Lower leg skin (tissue), 4 donors: ENCODE results near the gene FZR1. TPM values are rescaled to one million over a fixed set of nuclear protein-coding genes. Genes with fewer than 3 reads are reported as not detected.

Experiments
- DNase-seq, 2 donors: peaks; one replicate each; pipeline ENCODE4 v3.0.0-alpha.2; 2019; ENCODE audit warnings: low spot score in 2 of 2
- H3K4me3 ChIP-seq: fragments of 200-600 bp; sonication (generic); 2 replicates; pipeline ENCODE4 v1.5.1; 2017; ENCODE audit warnings: mild to moderate bottlenecking, low read depth; ENCODE audit not compliant: poor library complexity, severe bottlenecking
- CTCF ChIP-seq, 3 donors: fragments of 450-650 bp; IDR thresholded peaks; one replicate each; pipeline ENCODE4 v1.5.1; 2016; ENCODE audit warnings: antibody characterized with exemption in 3 of 3, mild to moderate bottlenecking in 3 of 3, moderate library complexity in 2 of 3
- POLR2A ChIP-seq, 2 donors: fragments of 450-650 bp; IDR thresholded peaks; one replicate each; pipeline ENCODE4 v1.6.1; 2016 to 2017; ENCODE audit warnings: antibody characterized with exemption in 2 of 2, mild to moderate bottlenecking in 1 of 2, moderate library complexity in 1 of 2
- WGBS, 2 donors: methylation state at CpG; one replicate each; pipeline ENCODE4 v1.1.5; 2018; 5-methylcytosine and 5-hydroxymethylcytosine counted together
- intact Hi-C: fragments of 100-400 bp; cut with DNase I; formaldehyde crosslinking; loops from one replicate; pipeline ENCODE4 v1.15.0; 2023; ENCODE audit warnings: low total_unique reads
- total RNA-seq, 4 donors: library from RNA; depleted of rRNA; stranded (reverse); fragments of >200 nt; gene quantifications; one replicate each; pipeline ENCODE4 v1.1.0, GENCODE V29; 2016

FZR1 gene
- total RNA-seq, 4 donors from 2014 or later, result 50.9 to 63.3 (median 57.2) TPM

- intact Hi-C loops, result no loop called here
- TF ChIP-seq POLR2A (IDR thresholded peaks at IDR 0.05) (no peak), CTCF (IDR thresholded peaks at IDR 0.05) (no peak)
Measured at GRCh38 chr19:3531716-3532115, 25.6 kb downstream of the FZR1 start.

GRCh38 chr19:3532154-3532786 lies 26.2 kb downstream of the FZR1 start:
- 86 to 95% methylated on average over 23 to 25 of the region's 33 CpGs for WGBS, 2 donors
- TF ChIP-seq POLR2A (IDR thresholded peaks at IDR 0.05), result no peak
- no peak for TF ChIP-seq CTCF (IDR thresholded peaks at IDR 0.05)
- H3K4me3 ChIP-seq, result no peak overlapping the region
- DNase-seq, result no peak
- intact Hi-C loops, result no loop called here

More at GRCh38 chr19:3531716-3532115, 25.6 kb downstream of the FZR1 start:
- H3K4me3 ChIP-seq, result no peak overlapping the region
- no peak for DNase-seq
- WGBS, 2 donors, result 96 to 97% methylated on average over 9 to 27 of the region's 29 CpGs

DNA sequence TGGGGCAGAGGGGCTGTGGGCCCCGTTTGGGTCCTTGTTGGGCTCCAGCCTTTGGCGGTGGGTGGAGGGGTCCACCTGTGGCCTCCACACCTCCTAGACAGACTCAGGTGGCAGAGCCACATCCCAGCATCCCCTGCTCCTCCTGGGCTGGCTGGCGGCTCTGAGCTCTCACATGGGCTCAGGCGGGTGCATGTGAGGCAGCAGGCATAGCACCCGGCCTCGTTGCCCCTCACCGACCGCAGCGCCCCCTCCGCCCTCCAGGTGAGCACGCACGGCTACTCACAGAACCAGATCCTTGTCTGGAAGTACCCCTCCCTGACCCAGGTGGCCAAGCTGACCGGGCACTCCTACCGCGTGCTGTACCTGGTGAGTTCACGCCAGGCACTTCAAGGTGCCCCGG lies 26.9 kb downstream of the FZR1 start:
- intact Hi-C loops, result no loop called here
- WGBS, 2 donors, result 86 to 88% methylated on average over 17 of the region's 17 CpGs
- no peak for TF ChIP-seq CTCF (IDR thresholded peaks at IDR 0.05)
- TF ChIP-seq POLR2A (IDR thresholded peaks at IDR 0.05), result no peak
- DNase-seq, result no peak
- H3K4me3 ChIP-seq, result no peak overlapping the region

DNA sequence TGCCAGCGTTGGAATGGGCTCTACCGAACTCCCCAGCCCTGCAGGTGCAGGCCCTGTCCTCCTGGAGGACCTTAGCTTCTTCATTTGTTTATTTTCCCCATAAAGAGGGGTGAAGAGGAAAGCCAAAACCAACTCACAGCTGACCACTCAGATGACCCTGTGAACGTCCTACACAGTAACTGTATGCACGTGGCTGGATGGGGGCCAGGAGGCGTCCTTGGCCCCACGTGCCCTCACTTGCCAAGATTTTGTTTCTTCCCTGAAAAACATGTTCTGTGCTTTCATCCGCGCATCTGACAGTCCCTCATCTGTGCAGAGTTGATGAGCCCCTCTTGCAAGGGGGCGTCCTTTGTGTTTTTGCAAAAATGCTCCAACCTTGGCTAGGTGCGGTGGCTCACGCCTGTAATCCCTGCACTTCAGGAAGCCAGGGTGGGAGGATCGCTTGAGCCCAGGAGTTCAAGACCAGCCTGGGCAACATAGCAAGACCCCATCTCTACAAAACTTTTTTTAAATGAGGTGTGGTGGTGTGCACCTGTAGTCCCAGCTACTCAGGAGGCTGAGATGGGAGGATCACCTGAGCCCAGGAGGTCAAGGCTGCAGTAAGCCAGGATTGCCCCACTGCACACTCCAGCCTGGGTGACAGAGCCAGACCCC lies 27.6 kb downstream of the FZR1 start:
- 80 to 83% methylated on average over 12 of the region's 12 CpGs for WGBS, 2 donors
- no peak for DNase-seq
- TF ChIP-seq POLR2A (IDR thresholded peaks at IDR 0.05), result no peak
- no peak for TF ChIP-seq CTCF (IDR thresholded peaks at IDR 0.05)
- H3K4me3 ChIP-seq, result no peak overlapping the region
- intact Hi-C loops, result no loop called here

DNA sequence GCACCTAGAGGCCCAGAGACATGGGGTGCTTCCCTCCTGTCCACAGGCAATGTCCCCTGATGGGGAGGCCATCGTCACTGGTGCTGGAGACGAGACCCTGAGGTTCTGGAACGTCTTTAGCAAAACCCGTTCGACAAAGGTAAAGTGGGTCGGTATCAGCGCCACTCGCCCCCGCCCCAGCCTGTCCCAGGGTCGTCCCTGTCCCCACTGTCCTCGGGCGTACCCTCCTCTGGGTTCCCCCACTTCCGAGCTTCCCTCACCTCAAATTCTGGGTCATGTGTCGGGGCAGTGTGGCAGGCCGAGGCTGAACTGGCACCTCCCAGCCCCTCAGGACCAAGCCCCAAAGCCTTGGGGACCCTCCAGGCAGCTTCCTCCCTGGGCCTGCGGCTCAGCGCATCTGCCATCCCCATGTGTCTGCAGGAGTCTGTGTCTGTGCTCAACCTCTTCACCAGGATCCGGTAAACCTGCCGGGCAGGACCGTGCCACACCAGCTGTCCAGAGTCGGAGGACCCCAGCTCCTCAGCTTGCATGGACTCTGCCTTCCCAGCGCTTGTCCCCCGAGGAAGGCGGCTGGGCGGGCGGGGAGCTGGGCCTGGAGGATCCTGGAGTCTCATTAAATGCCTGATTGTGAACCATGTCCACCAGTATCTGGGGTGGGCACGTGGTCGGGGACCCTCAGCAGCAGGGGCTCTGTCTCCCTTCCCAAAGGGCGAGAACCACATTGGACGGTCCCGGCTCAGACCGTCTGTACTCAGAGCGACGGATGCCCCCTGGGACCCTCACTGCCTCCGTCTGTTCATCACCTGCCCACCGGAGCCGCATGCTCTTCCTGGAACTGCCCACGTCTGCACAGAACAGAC lies 28.5 kb downstream of the FZR1 start:
- H3K4me3 ChIP-seq, result no peak overlapping the region
- intact Hi-C loops, result no loop called here
- WGBS, 2 donors, result 89% methylated on average over 38 of the region's 38 CpGs
- TF ChIP-seq POLR2A (IDR thresholded peaks at IDR 0.05) (no peak), CTCF (IDR thresholded peaks at IDR 0.05) (no peak)
- no peak for DNase-seq
